ENCODE data around the gene BPGM.

DNA sequence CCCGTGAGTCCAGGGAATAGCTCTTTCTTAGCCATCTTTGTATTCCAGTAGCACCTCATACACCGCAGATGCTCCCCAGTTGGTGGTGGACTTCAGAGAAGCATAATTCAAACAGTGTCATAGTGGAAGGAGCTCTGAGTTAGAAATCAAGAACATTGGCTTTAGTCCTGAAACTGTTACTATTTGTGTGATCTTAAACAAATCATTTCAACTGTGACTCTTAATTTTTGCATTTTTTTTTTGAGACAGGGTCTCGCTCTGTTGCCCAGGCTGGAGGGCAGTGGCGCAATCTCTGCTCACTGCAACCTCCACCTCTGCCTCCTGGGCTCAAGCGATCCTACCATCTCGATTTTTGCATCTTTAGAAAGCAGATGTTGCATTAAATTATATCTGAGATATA is 1.8 kb downstream of the BPGM start:
- TF ChIP-seq POLR2AphosphoS5 (IDR thresholded peaks at IDR 0.05; ENCODE audit: low read depth) (no peak), EZH2 (IDR thresholded peaks at IDR 0.05; ENCODE audit: low read depth, unreplicated experiment) (no peak), REST (IDR thresholded peaks at IDR 0.05; ENCODE audit: unreplicated experiment) (no peak), STAT1 (IDR thresholded peaks at IDR 0.05; ENCODE audit: unreplicated experiment) (no peak), ZNF114 (CRISPR knock-in tag; IDR thresholded peaks at IDR 0.05) (no peak), EZH2phosphoT487 (IDR thresholded peaks at IDR 0.05; ENCODE audit: unreplicated experiment) (no peak), ZNF331 (CRISPR knock-in tag; IDR thresholded peaks at IDR 0.05; ENCODE audit: low read depth) (no peak), JUNB (IDR thresholded peaks at IDR 0.05; ENCODE audit: unreplicated experiment) (no peak)
- TF ChIP-seq, protein P1, sequence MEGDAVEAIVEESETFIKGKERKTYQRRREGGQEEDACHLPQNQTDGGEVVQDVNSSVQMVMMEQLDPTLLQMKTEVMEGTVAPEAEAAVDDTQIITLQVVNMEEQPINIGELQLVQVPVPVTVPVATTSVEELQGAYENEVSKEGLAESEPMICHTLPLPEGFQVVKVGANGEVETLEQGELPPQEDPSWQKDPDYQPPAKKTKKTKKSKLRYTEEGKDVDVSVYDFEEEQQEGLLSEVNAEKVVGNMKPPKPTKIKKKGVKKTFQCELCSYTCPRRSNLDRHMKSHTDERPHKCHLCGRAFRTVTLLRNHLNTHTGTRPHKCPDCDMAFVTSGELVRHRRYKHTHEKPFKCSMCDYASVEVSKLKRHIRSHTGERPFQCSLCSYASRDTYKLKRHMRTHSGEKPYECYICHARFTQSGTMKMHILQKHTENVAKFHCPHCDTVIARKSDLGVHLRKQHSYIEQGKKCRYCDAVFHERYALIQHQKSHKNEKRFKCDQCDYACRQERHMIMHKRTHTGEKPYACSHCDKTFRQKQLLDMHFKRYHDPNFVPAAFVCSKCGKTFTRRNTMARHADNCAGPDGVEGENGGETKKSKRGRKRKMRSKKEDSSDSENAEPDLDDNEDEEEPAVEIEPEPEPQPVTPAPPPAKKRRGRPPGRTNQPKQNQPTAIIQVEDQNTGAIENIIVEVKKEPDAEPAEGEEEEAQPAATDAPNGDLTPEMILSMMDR (conservative IDR thresholded peaks at IDR 0.05; ENCODE audit: low read depth in 2 of 2), result no peak
- TF ChIP-seq, protein P2, sequence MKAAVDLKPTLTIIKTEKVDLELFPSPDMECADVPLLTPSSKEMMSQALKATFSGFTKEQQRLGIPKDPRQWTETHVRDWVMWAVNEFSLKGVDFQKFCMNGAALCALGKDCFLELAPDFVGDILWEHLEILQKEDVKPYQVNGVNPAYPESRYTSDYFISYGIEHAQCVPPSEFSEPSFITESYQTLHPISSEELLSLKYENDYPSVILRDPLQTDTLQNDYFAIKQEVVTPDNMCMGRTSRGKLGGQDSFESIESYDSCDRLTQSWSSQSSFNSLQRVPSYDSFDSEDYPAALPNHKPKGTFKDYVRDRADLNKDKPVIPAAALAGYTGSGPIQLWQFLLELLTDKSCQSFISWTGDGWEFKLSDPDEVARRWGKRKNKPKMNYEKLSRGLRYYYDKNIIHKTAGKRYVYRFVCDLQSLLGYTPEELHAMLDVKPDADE (IDR thresholded peaks at IDR 0.05), result no peak
